T1000 (cell line): ENCODE data around the gene NUP93.

Source experiments
- DNase-seq: peaks from one replicate; lab custom pipeline; 2025; ENCODE audit warnings: mixed read lengths; lab: John Stamatoyannopoulos, UW

Gene NUP93

GRCh38 chr16:56743840-56744239 is 13.9 kb downstream of the NUP93 start:
- DNase-seq, result peak; percentile 29

- no peak for DNase-seq
Measured at GRCh38 chr16:56744996-56745640, 15.2 kb downstream of the NUP93 start.

GRCh38 chr16:56747486-56748045 is 17.6 kb downstream of the NUP93 start:
- no peak for DNase-seq

- DNase-seq, result no peak
Measured at GRCh38 chr16:56748191-56748590, 18.3 kb downstream of the NUP93 start.

GRCh38 chr16:56748826-56749225 is 18.9 kb downstream of the NUP93 start:
- no peak for DNase-seq

- no peak for DNase-seq
Measured at GRCh38 chr16:56749672-56750491, 20.0 kb downstream of the NUP93 start.

GRCh38 chr16:56753410-56753809 is 23.5 kb downstream of the NUP93 start:
- no peak for DNase-seq

- no peak for DNase-seq
Measured at GRCh38 chr16:56755038-56755437, 25.1 kb downstream of the NUP93 start.

- no peak for DNase-seq
Measured at GRCh38 chr16:56758432-56758831, 28.5 kb downstream of the NUP93 start.

GRCh38 chr16:56758930-56759329 is 29.0 kb downstream of the NUP93 start:
- DNase-seq, result no peak

GRCh38 chr16:56763291-56763916 is 33.5 kb downstream of the NUP93 start:
- DNase-seq, result no peak

GRCh38 chr16:56764835-56765234 is 34.9 kb downstream of the NUP93 start:
- DNase-seq, result no peak

GRCh38 chr16:56765949-56766348 is 36.0 kb downstream of the NUP93 start:
- no peak for DNase-seq

- DNase-seq, result no peak
Measured at GRCh38 chr16:56767024-56767423, 37.1 kb downstream of the NUP93 start.

- DNase-seq, result no peak
Measured at GRCh38 chr16:56769677-56770076, 39.7 kb downstream of the NUP93 start.

GRCh38 chr16:56771558-56772279 is 41.8 kb downstream of the NUP93 start:
- DNase-seq, result no peak

GRCh38 chr16:56773532-56773931 is 43.6 kb downstream of the NUP93 start:
- no peak for DNase-seq

GRCh38 chr16:56774016-56774680 is 44.2 kb downstream of the NUP93 start:
- no peak for DNase-seq

GRCh38 chr16:56775162-56775561 is 45.2 kb downstream of the NUP93 start:
- no peak for DNase-seq

GRCh38 chr16:56776562-56776961 is 46.6 kb downstream of the NUP93 start:
- DNase-seq, result no peak

- no peak for DNase-seq
Measured at GRCh38 chr16:56777001-56777400, 47.1 kb downstream of the NUP93 start.

- no peak for DNase-seq
Measured at GRCh38 chr16:56777482-56777881, 47.6 kb downstream of the NUP93 start.
